MCF 10A (cell line): ENCODE results near the gene GABRA6. TPM values are rescaled to one million over a fixed set of nuclear protein-coding genes. Genes with fewer than 3 reads are reported as not detected.
"Not testable (repeated sequence)": the region's sequence is repeated elsewhere in the genome, so short reads cannot be mapped to it uniquely, and the experiment has no call there.

ENCODE experiments used
- Bru-seq: library from RNA; stranded (reverse); fragments of 400-500 nt; gene quantifications from one replicate; lab custom pipeline; 2021; lab: Mats Ljungman, UMichigan
- BruChase-seq, 2 experiments: library from RNA; stranded (reverse); fragments of 400-500 nt; gene quantifications; one replicate each; lab custom pipeline; 2021; lab: Mats Ljungman, UMichigan
- BruUV-seq: library from RNA; stranded (reverse); fragments of 400-500 nt; replicated peaks from 2 replicates; lab custom pipeline; 2021; lab: Mats Ljungman, UMichigan
- CTCF ChIA-PET: fragments of 300-600 bp; sonication (Branson Sonifier 250); formaldehyde crosslinking; extraction: SDS; loops from one replicate; lab custom pipeline; 2021; ENCODE audit warnings: antibody characterized with exemption, inconsistent platforms; lab: Yijun Ruan, JAX
- POLR2A ChIA-PET: fragments of 300-600, 350-650 bp; sonication (Branson Sonifier 250); formaldehyde crosslinking; extraction: SDS; loops from one replicate; lab custom pipeline; 2020; ENCODE audit warnings: antibody characterized with exemption, inconsistent platforms; lab: Yijun Ruan, JAX
- DNase-seq: peaks from one replicate; pipeline ENCODE4 v3.0.0-alpha.2; 2018; ENCODE audit not compliant: unreplicated experiment
- H3K27ac Mint-ChIP-seq: one replicate; pipeline ENCODE4 v1.8.0; 2022; ENCODE audit warnings: mild to moderate bottlenecking, low read depth, mixed read lengths; ENCODE audit not compliant: unreplicated experiment
- H3K27me3 Mint-ChIP-seq: one replicate; pipeline ENCODE4 v1.8.0; 2022; ENCODE audit warnings: mixed read lengths; ENCODE audit not compliant: insufficient read depth, unreplicated experiment
- H3K36me3 Mint-ChIP-seq: one replicate; pipeline ENCODE4 v1.8.0; 2022; ENCODE audit warnings: mild to moderate bottlenecking, moderate library complexity, mixed read lengths; ENCODE audit not compliant: insufficient read depth, unreplicated experiment
- H3K4me1 Mint-ChIP-seq: one replicate; pipeline ENCODE4 v1.8.0; 2022; ENCODE audit warnings: mixed read lengths; ENCODE audit not compliant: insufficient read depth, unreplicated experiment
- H3K4me3 Mint-ChIP-seq: one replicate; pipeline ENCODE4 v1.8.0; 2022; ENCODE audit warnings: mild to moderate bottlenecking, moderate library complexity, mixed read lengths; ENCODE audit not compliant: unreplicated experiment
- H3K9me3 Mint-ChIP-seq: one replicate; pipeline ENCODE4 v1.8.0; 2022; ENCODE audit warnings: mixed read lengths; ENCODE audit not compliant: unreplicated experiment
- intact Hi-C: fragments of 100-400 bp; cut with micrococcal nuclease; formaldehyde crosslinking; loops from 2 replicates; pipeline ENCODE4 v1.14.1; 2022
- long read RNA-seq: library from polyadenylated mRNA; stranded (forward); transcript quantifications from one replicate; pipeline ENCODE4 v2.0.0, GENCODE V29; 2022
- total RNA-seq: library from RNA; stranded (reverse); gene quantifications from 2 replicates; pipeline ENCODE4 v1.2.3, GENCODE V29; 2022
- TF ChIP-seq, protein P1 (sequence below): fragments of 200-600 bp; IDR thresholded peaks from one replicate; pipeline ENCODE4 v1.8.0; 2022; ENCODE audit warnings: antibody characterized with exemption, mild to moderate bottlenecking; ENCODE audit not compliant: unreplicated experiment

GABRA6 gene
- total RNA-seq (not detected in 2 replicates), Bru-seq, nascent RNA (not detected), BruChase-seq, experiment 1, labeled RNA remaining after a 6-hour chase (not detected), BruChase-seq, experiment 2, labeled RNA remaining after a 2-hour chase (not detected)
- long read RNA-seq = 0 reads

DNA sequence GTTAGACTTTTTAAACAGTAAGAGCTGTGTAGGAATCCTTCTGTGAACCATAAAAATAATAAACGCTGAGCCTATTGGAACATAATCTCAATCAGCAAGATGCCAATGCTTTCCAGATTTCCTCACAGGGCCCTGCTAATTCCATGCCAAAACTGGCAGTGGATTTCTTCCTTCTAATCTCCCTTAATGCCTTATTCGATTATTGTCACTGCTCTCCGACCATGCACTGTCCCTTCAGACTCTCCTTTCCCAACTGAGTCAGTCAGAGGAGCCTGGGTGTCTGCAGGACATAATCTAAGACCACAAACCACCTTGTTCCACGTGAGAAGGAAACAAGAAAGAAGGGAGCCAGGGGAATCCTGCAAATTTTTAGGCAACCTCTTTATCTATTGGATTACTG, at the start of gene GABRA6:
Gene GABRA6, plus strand, starts transcription at position 261 of the 400 bp plus-strand sequence. CDS start 269 bp downstream, outside the sequence.
- H3K4me3 Mint-ChIP-seq = no peak within 1 kb of the TSS
- H3K27me3 Mint-ChIP-seq = peaks cover 65% of the 10 kb centered on the region
- TF ChIP-seq, protein P1, sequence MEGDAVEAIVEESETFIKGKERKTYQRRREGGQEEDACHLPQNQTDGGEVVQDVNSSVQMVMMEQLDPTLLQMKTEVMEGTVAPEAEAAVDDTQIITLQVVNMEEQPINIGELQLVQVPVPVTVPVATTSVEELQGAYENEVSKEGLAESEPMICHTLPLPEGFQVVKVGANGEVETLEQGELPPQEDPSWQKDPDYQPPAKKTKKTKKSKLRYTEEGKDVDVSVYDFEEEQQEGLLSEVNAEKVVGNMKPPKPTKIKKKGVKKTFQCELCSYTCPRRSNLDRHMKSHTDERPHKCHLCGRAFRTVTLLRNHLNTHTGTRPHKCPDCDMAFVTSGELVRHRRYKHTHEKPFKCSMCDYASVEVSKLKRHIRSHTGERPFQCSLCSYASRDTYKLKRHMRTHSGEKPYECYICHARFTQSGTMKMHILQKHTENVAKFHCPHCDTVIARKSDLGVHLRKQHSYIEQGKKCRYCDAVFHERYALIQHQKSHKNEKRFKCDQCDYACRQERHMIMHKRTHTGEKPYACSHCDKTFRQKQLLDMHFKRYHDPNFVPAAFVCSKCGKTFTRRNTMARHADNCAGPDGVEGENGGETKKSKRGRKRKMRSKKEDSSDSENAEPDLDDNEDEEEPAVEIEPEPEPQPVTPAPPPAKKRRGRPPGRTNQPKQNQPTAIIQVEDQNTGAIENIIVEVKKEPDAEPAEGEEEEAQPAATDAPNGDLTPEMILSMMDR = no peak
- ChIA-PET CTCF (interaction anchor here (0.7 to 1.2 kb wide), 2 partner anchors 1178 to 1621 kb away, joined by 3 read pairs; no protein-coding TSS in a partner anchor), POLR2A (no interaction called here)
- intact Hi-C loops = no loop called here
- no TSS peak for BruUV-seq
- H3K9me3 Mint-ChIP-seq = no peaks in the 10 kb centered on the region
- no peak for DNase-seq
- H3K27ac Mint-ChIP-seq = no peak within 1 kb of the TSS
- no peaks in the 10 kb centered on the region for H3K4me1 Mint-ChIP-seq
- no peaks in the 10 kb centered on the region for H3K36me3 Mint-ChIP-seq

DNA sequence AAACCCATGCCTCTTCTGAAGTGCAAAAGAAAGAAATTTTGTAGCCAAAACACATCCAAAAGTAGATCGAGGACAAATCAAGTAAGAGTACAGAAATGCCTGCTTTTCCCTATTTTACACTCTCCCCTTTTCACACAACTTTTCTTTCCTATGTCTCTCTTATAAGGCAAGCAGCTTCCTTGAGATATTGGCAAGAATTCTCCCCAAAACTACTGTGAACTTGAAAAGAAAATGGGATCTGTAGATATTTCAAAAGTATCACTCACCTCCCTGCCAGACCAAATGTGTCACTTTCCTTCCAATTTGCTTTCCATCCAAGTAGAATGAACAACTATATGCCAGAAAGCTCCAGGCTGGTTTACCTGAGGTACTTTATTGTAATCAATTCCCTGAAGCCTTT, 47.9 kb upstream of the GABRA6 start:
- TF ChIP-seq, protein P1 = no peak
- intact Hi-C loops = no loop called here

DNA sequence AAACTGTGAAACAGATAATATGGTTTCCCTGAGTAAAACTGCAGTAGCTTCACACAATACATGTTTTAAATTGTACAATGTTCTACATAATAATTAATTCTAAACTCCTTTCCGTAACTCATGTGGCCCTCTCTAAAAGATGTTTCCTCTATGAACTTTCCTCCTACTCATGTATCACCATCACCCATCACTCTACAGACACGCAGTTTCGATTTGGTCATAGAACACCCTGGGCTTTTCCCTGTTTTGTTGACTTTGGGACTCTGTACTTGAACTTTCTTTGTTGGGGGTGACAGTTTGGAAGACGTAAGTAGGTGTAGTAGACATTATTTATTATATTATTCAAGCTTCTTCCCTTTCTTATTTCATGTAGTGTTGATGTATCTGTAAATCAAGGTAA, 44.1 kb upstream of the GABRA6 start:
- no TSS peak for BruUV-seq
- CTCF ChIA-PET = interaction anchor here (0.6 to 1.4 kb wide), 2 partner anchors 9 to 172 kb away, joined by 4 read pairs; no protein-coding TSS in a partner anchor
- intact Hi-C loops = no loop called here

More for the DNA sequence above, 47.9 kb upstream of the GABRA6 start:
- H3K27me3 Mint-ChIP-seq = peaks cover 49% of the 10 kb centered on the region
- no peaks in the 10 kb centered on the region for H3K36me3 Mint-ChIP-seq
- H3K27ac Mint-ChIP-seq = no peak overlapping the region
- ChIA-PET CTCF (no interaction called here), POLR2A (no interaction called here)
- BruUV-seq = no TSS peak
- DNase-seq = no peak
- H3K9me3 Mint-ChIP-seq = no peaks in the 10 kb centered on the region
- H3K4me3 Mint-ChIP-seq = no peak overlapping the region
- no peaks in the 10 kb centered on the region for H3K4me1 Mint-ChIP-seq

DNA sequence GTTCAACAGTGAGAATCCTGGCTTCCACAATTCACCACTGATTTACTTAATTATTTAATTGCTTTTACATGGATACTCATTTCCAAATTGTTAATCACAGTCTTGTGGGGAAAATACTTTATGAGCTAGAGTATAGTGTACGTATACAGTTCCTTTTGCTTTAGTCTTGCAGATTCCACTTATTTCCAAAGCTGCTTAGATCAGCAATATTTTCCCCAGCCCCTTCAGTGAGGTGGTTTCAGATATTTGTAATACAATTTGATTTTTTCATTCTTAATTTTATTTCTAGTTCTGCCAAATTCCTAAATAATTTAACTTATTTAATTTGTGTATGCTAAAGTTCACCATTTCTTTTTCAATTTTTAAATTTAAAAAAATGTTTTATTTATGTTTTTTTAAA, 40.3 kb upstream of the GABRA6 start:
- POLR2A ChIA-PET = interaction anchor here (0.7 kb wide), 1 partner anchor 253 kb away, joined by 3 read pairs; no protein-coding TSS in a partner anchor
- Mint-ChIP-seq H3K9me3 (peaks cover 9% of the 10 kb centered on the region), H3K36me3 (no peaks in the 10 kb centered on the region), H3K4me3 (no peak overlapping the region), H3K4me1 (no peaks in the 10 kb centered on the region), H3K27ac (no peak overlapping the region), H3K27me3 (peaks cover 34% of the 10 kb centered on the region)
- DNase-seq = no peak
- intact Hi-C loops = no loop called here
- BruUV-seq = no TSS peak
- CTCF ChIA-PET = interaction anchor here (0.7 to 1.0 kb wide), 2 partner anchors 32 to 1206 kb away, joined by 3 to 4 read pairs; no protein-coding TSS in a partner anchor
- TF ChIP-seq, protein P1 = no peak

More for the DNA sequence above, 44.1 kb upstream of the GABRA6 start:
- H3K4me3 Mint-ChIP-seq = no peak overlapping the region
- H3K27me3 Mint-ChIP-seq = peaks cover 49% of the 10 kb centered on the region
- H3K36me3 Mint-ChIP-seq = no peaks in the 10 kb centered on the region
- POLR2A ChIA-PET = interaction anchor here (0.6 to 1.0 kb wide), 3 partner anchors 33 to 671 kb away, joined by 3 to 4 read pairs (median 3); no protein-coding TSS in a partner anchor
- no peaks in the 10 kb centered on the region for H3K9me3 Mint-ChIP-seq
- DNase-seq = no peak
- no peaks in the 10 kb centered on the region for H3K4me1 Mint-ChIP-seq
- no peak overlapping the region for H3K27ac Mint-ChIP-seq
- TF ChIP-seq, protein P1 = no peak

DNA sequence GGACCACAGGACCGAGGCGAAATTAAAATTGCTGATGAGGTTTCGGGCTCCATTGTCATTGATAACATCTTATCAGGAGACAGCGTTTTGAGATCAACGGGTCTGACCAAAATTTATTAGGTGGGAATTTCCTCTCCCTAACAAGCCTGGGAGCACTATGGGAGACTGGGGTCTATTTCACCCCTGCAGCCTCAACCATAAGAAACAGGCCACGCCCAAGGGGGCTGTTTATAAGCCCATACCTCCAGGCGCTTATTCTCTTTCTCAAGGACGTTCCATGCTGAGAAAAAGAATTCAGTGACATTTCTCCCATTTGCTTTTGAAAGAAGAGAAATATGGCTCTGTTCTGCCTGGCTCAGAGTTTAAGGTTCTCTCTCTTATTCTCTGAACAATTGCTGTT, 33.6 kb upstream of the GABRA6 start:
- H3K36me3 Mint-ChIP-seq, H3K4me1 Mint-ChIP-seq, H3K27ac Mint-ChIP-seq, BruUV-seq, intact Hi-C loops, POLR2A ChIA-PET, DNase-seq, H3K4me3 Mint-ChIP-seq: not testable (repeated sequence)
- CTCF ChIA-PET = interaction anchor here (1.1 kb wide), 1 partner anchor 1757 kb away, joined by 4 read pairs; no protein-coding TSS in a partner anchor
- peaks cover 22% of the 10 kb centered on the region for H3K9me3 Mint-ChIP-seq
- H3K27me3 Mint-ChIP-seq = peaks cover 24% of the 10 kb centered on the region
